ENCODE measurements around the gene APBA1.
"Not testable (repeated sequence)": the region's sequence is repeated elsewhere in the genome, so short reads cannot be mapped to it uniquely, and the experiment has no call there.

APBA1 gene

GRCh38 chr9:69425136-69425801 lies 246.9 kb downstream of the APBA1 start:
- TF ChIP-seq ZFX (IDR thresholded peaks at IDR 0.05) (no peak), CTCF (conservative IDR thresholded peaks at IDR 0.05) (no peak)
- no peak overlapping the region for H3K27ac ChIP-seq

- no peak overlapping the region for H3K27ac ChIP-seq
- peak; percentile 82 for TF ChIP-seq CTCF (conservative IDR thresholded peaks at IDR 0.05)
- TF ChIP-seq ZFX (IDR thresholded peaks at IDR 0.05) = no peak
Observed at GRCh38 chr9:69421908-69422801, 250.0 kb downstream of the APBA1 start.

- TF ChIP-seq ZFX (IDR thresholded peaks at IDR 0.05) (no peak), CTCF (conservative IDR thresholded peaks at IDR 0.05) (no peak)
- no peak overlapping the region for H3K27ac ChIP-seq
Observed at GRCh38 chr9:69420611-69421270, 251.4 kb downstream of the APBA1 start.

- no peak overlapping the region for H3K27ac ChIP-seq
- TF ChIP-seq CTCF (conservative IDR thresholded peaks at IDR 0.05) (peak; percentile 79), ZFX (IDR thresholded peaks at IDR 0.05) (no peak)
Observed at GRCh38 chr9:69412741-69413150, 259.4 kb downstream of the APBA1 start.

GRCh38 chr9:69411931-69412740 lies 260.0 kb downstream of the APBA1 start:
- TF ChIP-seq ZFX (IDR thresholded peaks at IDR 0.05) = no peak
- no peak overlapping the region for H3K27ac ChIP-seq

- no peak overlapping the region for H3K27ac ChIP-seq
- TF ChIP-seq ZFX (IDR thresholded peaks at IDR 0.05) (no peak), CTCF (conservative IDR thresholded peaks at IDR 0.05) (no peak)
Observed at GRCh38 chr9:69411246-69411645, 260.9 kb downstream of the APBA1 start.

- H3K27ac ChIP-seq = not testable (repeated sequence)
Observed at GRCh38 chr9:69409936-69410335, 262.2 kb downstream of the APBA1 start.

All from C4-2B (cell line).